WTC11 (cell line): Measurements from ENCODE around the gene B2M. TPM values are rescaled to one million over a fixed set of nuclear protein-coding genes. Genes with fewer than 3 reads are reported as not detected.
"Not testable (repeated sequence)": the region's sequence is repeated elsewhere in the genome, so short reads cannot be mapped to it uniquely, and the experiment has no call there.

Source experiments
- ATAC-seq: fragments of 200-7000 bp; cut with Tn5 transposase; 2 replicates; pipeline ENCODE4 v1.10.0; 2021; ENCODE audit warnings: mild to moderate bottlenecking, moderate library complexity
- CTCF ChIA-PET: fragments of 300-600 bp; sonication (Branson Sonifier 250); formaldehyde crosslinking; loops from one replicate; lab custom pipeline; 2021; ENCODE audit warnings: antibody characterized with exemption; lab: Charles Lee
- POLR2A ChIA-PET: fragments of 350-600 bp; sonication (Branson Sonifier 250); formaldehyde crosslinking; loops from one replicate; lab custom pipeline; 2021; ENCODE audit warnings: antibody characterized with exemption; lab: Charles Lee
- DNase-seq: peaks from one replicate; pipeline ENCODE4 v3.0.0; 2021; ENCODE audit warnings: low spot score
- H3K27ac Mint-ChIP-seq: 2 replicates; pipeline ENCODE4 v1.8.0; 2021; ENCODE audit warnings: mixed read lengths
- H3K27me3 Mint-ChIP-seq: 2 replicates; pipeline ENCODE4 v1.8.0; 2021; ENCODE audit warnings: low read depth, mild to moderate bottlenecking, moderate library complexity, mixed read lengths
- H3K36me3 Mint-ChIP-seq: 2 replicates; pipeline ENCODE4 v1.8.0; 2021; ENCODE audit warnings: mixed read lengths
- H3K4me1 Mint-ChIP-seq: 2 replicates; pipeline ENCODE4 v1.8.0; 2022; ENCODE audit warnings: mixed read lengths
- H3K4me3 Mint-ChIP-seq: 2 replicates; pipeline ENCODE4 v1.8.0; 2021; ENCODE audit warnings: mild to moderate bottlenecking, moderate library complexity, mixed read lengths
- H3K9me3 Mint-ChIP-seq: 2 replicates; pipeline ENCODE4 v1.8.0; 2021; ENCODE audit warnings: mixed read lengths
- ETV6 ChIP-seq: sonication (generic); formaldehyde crosslinking; IDR thresholded peaks from 2 replicates; pipeline ENCODE4 v1.8.1; 2022; ENCODE audit warnings: mild to moderate bottlenecking, missing genetic modification reagents
- GABPB1 ChIP-seq: sonication (generic); formaldehyde crosslinking; IDR thresholded peaks from 2 replicates; pipeline ENCODE4 v1.8.1; 2023; ENCODE audit warnings: mild to moderate bottlenecking, missing genetic modification reagents
- IRF2 ChIP-seq: sonication (generic); formaldehyde crosslinking; IDR thresholded peaks from 2 replicates; pipeline ENCODE4 v1.8.0; 2022; ENCODE audit warnings: low read depth, missing genetic modification reagents, borderline replicate concordance
- MYBL2 ChIP-seq: sonication (generic); formaldehyde crosslinking; IDR thresholded peaks from 2 replicates; pipeline ENCODE4 v1.8.1; 2023; ENCODE audit warnings: mild to moderate bottlenecking, moderate library complexity, missing genetic modification reagents
- RELA ChIP-seq: sonication (generic); formaldehyde crosslinking; IDR thresholded peaks from 2 replicates; pipeline ENCODE4 v1.8.1; 2022; ENCODE audit warnings: missing genetic modification reagents, mild to moderate bottlenecking, borderline replicate concordance
- RORB ChIP-seq: fragments of 250-450 bp; sonication (Bioruptor Pico); IDR thresholded peaks from 2 replicates; pipeline ENCODE4 v1.9.0; 2021; ENCODE audit warnings: mild to moderate bottlenecking
- SOX15 ChIP-seq: fragments of 250-450 bp; sonication (Bioruptor Pico); IDR thresholded peaks from 2 replicates; pipeline ENCODE4 v1.9.0; 2021; ENCODE audit warnings: mild to moderate bottlenecking
- TCF7 ChIP-seq: sonication (generic); formaldehyde crosslinking; IDR thresholded peaks from 2 replicates; pipeline ENCODE4 v1.8.0; 2022; ENCODE audit warnings: mild to moderate bottlenecking, low read depth, missing genetic modification reagents, moderate library complexity
- TEAD1 ChIP-seq: sonication (generic); formaldehyde crosslinking; IDR thresholded peaks from 2 replicates; pipeline ENCODE4 v1.8.0; 2022; ENCODE audit warnings: mild to moderate bottlenecking, missing genetic modification reagents
- ZBTB21 ChIP-seq: sonication (generic); formaldehyde crosslinking; IDR thresholded peaks from 2 replicates; pipeline ENCODE4 v1.8.1; 2023; ENCODE audit warnings: mild to moderate bottlenecking, missing genetic modification reagents, borderline replicate concordance
- ZNF219 ChIP-seq: sonication (generic); formaldehyde crosslinking; IDR thresholded peaks from 2 replicates; pipeline ENCODE4 v1.8.0; 2023; ENCODE audit warnings: missing genetic modification reagents, mild to moderate bottlenecking, borderline replicate concordance
- total RNA-seq: library from RNA; stranded (reverse); gene quantifications from 3 replicates; pipeline ENCODE4 v1.2.3, GENCODE V29; 2021
- TF ChIP-seq, protein P1 (sequence below): sonication (generic); formaldehyde crosslinking; IDR thresholded peaks from 2 replicates; pipeline ENCODE4 v1.8.1; 2022; ENCODE audit warnings: mild to moderate bottlenecking, missing genetic modification reagents, moderate library complexity, borderline replicate concordance
- TF ChIP-seq, protein P2 (sequence below): sonication (generic); formaldehyde crosslinking; IDR thresholded peaks from 2 replicates; pipeline ENCODE4 v1.8.1; 2023; ENCODE audit warnings: mild to moderate bottlenecking, missing genetic modification reagents
- TF ChIP-seq, protein P3 (sequence below): fragments of 250-450 bp; sonication (Bioruptor Pico); IDR thresholded peaks from 2 replicates; pipeline ENCODE4 v2.1.2; 2022; ENCODE audit warnings: mild to moderate bottlenecking, moderate library complexity
- TF ChIP-seq, protein P4 (sequence below): fragments of 250-450 bp; sonication (Bioruptor Pico); IDR thresholded peaks from 2 replicates; pipeline ENCODE4 v1.9.0; 2021; ENCODE audit warnings: mild to moderate bottlenecking
- TF ChIP-seq, protein P5 (sequence below): sonication (generic); formaldehyde crosslinking; IDR thresholded peaks from 2 replicates; pipeline ENCODE4 v1.8.1; 2022; ENCODE audit warnings: missing genetic modification reagents, borderline replicate concordance
- TF ChIP-seq, protein P6 (sequence below): sonication (generic); formaldehyde crosslinking; IDR thresholded peaks from 2 replicates; pipeline ENCODE4 v1.8.0; 2022; ENCODE audit warnings: mild to moderate bottlenecking, missing genetic modification reagents
- TF ChIP-seq, protein P7 (sequence below): sonication (generic); formaldehyde crosslinking; IDR thresholded peaks from 2 replicates; pipeline ENCODE4 v1.8.1; 2023; ENCODE audit warnings: mild to moderate bottlenecking, missing genetic modification reagents, moderate library complexity
- TF ChIP-seq, protein P8 (sequence below): fragments of 250-450 bp; sonication (Bioruptor Pico); IDR thresholded peaks from 2 replicates; pipeline ENCODE4 v1.9.0; 2021; ENCODE audit warnings: mild to moderate bottlenecking

Gene B2M
- total RNA-seq, 1 experiment from 2014 or later, result 88.2 TPM

DNA sequence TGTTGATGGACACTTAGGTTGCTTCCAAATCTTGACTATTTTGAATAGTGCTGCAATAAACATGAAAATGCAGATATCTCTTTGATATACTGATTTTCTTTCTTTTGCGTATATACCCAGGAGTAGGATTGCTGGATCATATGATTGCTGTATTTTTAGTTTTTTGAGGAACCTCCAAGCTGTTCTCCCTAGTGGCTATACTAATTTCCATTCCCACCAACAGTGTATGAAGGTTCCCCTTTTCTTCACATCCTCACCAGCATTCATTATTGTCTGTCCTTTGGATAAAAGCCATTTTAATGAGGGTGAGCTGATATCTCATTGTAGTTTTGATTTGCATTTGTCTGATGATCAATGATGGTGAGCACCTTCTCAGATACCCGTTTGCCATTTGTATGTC is 12.7 kb upstream of the B2M start (continued):
- TF ChIP-seq, protein P1, sequence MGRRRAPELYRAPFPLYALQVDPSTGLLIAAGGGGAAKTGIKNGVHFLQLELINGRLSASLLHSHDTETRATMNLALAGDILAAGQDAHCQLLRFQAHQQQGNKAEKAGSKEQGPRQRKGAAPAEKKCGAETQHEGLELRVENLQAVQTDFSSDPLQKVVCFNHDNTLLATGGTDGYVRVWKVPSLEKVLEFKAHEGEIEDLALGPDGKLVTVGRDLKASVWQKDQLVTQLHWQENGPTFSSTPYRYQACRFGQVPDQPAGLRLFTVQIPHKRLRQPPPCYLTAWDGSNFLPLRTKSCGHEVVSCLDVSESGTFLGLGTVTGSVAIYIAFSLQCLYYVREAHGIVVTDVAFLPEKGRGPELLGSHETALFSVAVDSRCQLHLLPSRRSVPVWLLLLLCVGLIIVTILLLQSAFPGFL (CRISPR knock-in tag), result no peak
- TF ChIP-seq RELA (CRISPR knock-in tag), result no peak
- TF ChIP-seq ZNF219 (CRISPR knock-in tag), result no peak
- TF ChIP-seq, protein P2, sequence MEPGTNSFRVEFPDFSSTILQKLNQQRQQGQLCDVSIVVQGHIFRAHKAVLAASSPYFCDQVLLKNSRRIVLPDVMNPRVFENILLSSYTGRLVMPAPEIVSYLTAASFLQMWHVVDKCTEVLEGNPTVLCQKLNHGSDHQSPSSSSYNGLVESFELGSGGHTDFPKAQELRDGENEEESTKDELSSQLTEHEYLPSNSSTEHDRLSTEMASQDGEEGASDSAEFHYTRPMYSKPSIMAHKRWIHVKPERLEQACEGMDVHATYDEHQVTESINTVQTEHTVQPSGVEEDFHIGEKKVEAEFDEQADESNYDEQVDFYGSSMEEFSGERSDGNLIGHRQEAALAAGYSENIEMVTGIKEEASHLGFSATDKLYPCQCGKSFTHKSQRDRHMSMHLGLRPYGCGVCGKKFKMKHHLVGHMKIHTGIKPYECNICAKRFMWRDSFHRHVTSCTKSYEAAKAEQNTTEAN, result no peak
- TF ChIP-seq, protein P3, sequence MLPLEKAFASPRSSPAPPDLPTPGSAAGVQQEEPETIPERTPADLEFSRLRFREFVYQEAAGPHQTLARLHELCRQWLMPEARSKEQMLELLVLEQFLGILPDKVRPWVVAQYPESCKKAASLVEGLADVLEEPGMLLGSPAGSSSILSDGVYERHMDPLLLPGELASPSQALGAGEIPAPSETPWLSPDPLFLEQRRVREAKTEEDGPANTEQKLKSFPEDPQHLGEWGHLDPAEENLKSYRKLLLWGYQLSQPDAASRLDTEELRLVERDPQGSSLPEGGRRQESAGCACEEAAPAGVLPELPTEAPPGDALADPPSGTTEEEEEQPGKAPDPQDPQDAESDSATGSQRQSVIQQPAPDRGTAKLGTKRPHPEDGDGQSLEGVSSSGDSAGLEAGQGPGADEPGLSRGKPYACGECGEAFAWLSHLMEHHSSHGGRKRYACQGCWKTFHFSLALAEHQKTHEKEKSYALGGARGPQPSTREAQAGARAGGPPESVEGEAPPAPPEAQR, result no peak

DNA sequence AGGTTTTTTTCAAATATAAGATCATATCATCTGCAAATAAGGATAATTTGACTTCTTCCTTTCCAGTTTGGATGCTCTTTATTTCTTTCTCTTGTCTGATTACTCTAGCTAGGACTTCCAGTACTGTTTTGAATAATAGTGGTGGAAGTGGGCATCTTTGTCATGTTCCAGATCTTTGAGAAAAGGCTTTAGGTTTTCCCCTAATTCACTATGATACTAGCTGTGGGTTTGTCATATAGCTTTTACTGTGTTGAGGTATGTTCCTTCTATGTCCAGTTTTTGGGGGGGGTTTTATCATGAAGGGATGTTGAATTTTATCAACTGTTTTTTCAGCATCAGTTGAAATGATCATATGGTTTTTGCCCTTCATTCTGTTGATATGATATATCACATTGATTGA is 10.6 kb upstream of the B2M start:
- ATAC-seq, H3K36me3 Mint-ChIP-seq, H3K4me3 Mint-ChIP-seq, CTCF ChIA-PET, H3K27ac Mint-ChIP-seq, DNase-seq, POLR2A ChIA-PET, H3K4me1 Mint-ChIP-seq: not testable (repeated sequence)
- Mint-ChIP-seq H3K27me3 (peaks cover 13% of the 10 kb centered on the region; the same call in 1 of the 2 replicates), H3K9me3 (peaks cover 45% of the 10 kb centered on the region)

DNA sequence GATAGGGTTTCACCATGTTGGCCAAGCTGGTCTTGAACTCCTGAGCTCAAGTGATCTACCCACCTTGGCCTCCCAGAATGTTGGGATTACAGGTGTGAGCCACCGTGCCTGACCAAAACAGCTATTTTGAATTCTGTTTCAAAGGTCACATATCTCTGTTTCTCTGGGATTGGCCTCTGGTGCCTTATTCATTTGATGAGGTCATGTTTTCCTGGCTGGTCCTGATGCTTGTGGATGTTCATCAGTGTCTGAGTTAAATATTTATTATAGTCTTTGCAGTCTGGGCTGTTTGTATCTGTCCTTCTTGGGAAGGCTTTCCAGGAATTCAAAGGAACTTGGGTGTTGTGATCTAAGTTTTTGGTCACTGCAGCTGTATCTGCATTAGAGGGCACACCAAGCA is 5.3 kb upstream of the B2M start:
- ATAC-seq, result no peak
- H3K27ac Mint-ChIP-seq, result no peak overlapping the region
- CTCF ChIA-PET, result no interaction called here

DNA sequence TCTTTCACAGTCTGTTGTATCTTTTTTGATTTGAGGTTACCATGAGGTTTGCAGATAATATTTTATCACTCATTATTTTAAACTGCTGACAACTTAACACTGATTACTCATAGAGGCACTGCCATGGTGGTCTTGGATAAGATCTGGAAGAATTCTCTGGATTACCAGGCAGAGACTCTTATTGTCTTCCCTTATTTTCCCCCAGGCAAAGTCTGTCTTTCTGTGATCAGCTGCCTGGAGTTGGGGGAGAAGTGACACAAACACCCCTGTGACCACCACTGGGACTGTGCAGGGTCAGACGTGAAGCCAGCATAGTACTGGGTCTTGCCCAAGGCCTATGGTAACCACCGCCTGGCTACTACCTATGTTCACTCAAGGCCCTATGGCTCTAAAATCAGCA is 4.9 kb upstream of the B2M start:
- no peak overlapping the region for H3K27ac Mint-ChIP-seq
- DNase-seq, result no peak
- H3K4me3 Mint-ChIP-seq, result no peak overlapping the region
- peaks cover 31% of the 10 kb centered on the region for H3K9me3 Mint-ChIP-seq
- ATAC-seq, result no peak
- POLR2A ChIA-PET, result no interaction called here
- H3K36me3 Mint-ChIP-seq, result peaks cover 3% of the 10 kb centered on the region; the same call in 1 of the 2 replicates
- H3K27me3 Mint-ChIP-seq, result peaks cover 2% of the 10 kb centered on the region; the same call in 1 of the 2 replicates
- H3K4me1 Mint-ChIP-seq, result no peaks in the 10 kb centered on the region
- CTCF ChIA-PET, result no interaction called here
- TF ChIP-seq, protein P4, sequence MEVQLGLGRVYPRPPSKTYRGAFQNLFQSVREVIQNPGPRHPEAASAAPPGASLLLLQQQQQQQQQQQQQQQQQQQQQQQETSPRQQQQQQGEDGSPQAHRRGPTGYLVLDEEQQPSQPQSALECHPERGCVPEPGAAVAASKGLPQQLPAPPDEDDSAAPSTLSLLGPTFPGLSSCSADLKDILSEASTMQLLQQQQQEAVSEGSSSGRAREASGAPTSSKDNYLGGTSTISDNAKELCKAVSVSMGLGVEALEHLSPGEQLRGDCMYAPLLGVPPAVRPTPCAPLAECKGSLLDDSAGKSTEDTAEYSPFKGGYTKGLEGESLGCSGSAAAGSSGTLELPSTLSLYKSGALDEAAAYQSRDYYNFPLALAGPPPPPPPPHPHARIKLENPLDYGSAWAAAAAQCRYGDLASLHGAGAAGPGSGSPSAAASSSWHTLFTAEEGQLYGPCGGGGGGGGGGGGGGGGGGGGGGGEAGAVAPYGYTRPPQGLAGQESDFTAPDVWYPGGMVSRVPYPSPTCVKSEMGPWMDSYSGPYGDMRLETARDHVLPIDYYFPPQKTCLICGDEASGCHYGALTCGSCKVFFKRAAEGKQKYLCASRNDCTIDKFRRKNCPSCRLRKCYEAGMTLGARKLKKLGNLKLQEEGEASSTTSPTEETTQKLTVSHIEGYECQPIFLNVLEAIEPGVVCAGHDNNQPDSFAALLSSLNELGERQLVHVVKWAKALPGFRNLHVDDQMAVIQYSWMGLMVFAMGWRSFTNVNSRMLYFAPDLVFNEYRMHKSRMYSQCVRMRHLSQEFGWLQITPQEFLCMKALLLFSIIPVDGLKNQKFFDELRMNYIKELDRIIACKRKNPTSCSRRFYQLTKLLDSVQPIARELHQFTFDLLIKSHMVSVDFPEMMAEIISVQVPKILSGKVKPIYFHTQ (CRISPR knock-in tag), result no peak
- TF ChIP-seq ZBTB21 (no peak), SOX15 (CRISPR knock-in tag) (no peak), GABPB1 (CRISPR knock-in tag) (no peak), MYBL2 (CRISPR knock-in tag) (no peak), RORB (CRISPR knock-in tag) (no peak), IRF2 (no peak), TEAD1 (CRISPR knock-in tag) (no peak)
- TF ChIP-seq, protein P2, result no peak
- TF ChIP-seq, protein P5, sequence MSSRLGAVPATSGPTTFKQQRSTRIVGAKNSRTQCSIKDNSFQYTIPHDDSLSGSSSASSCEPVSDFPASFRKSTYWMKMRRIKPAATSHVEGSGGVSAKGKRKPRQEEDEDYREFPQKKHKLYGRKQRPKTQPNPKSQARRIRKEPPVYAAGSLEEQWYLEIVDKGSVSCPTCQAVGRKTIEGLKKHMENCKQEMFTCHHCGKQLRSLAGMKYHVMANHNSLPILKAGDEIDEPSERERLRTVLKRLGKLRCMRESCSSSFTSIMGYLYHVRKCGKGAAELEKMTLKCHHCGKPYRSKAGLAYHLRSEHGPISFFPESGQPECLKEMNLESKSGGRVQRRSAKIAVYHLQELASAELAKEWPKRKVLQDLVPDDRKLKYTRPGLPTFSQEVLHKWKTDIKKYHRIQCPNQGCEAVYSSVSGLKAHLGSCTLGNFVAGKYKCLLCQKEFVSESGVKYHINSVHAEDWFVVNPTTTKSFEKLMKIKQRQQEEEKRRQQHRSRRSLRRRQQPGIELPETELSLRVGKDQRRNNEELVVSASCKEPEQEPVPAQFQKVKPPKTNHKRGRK (CRISPR knock-in tag), result no peak
- TF ChIP-seq, protein P6, sequence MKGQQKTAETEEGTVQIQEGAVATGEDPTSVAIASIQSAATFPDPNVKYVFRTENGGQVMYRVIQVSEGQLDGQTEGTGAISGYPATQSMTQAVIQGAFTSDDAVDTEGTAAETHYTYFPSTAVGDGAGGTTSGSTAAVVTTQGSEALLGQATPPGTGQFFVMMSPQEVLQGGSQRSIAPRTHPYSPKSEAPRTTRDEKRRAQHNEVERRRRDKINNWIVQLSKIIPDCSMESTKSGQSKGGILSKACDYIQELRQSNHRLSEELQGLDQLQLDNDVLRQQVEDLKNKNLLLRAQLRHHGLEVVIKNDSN (CRISPR knock-in tag), result no peak
- TF ChIP-seq, protein P7, sequence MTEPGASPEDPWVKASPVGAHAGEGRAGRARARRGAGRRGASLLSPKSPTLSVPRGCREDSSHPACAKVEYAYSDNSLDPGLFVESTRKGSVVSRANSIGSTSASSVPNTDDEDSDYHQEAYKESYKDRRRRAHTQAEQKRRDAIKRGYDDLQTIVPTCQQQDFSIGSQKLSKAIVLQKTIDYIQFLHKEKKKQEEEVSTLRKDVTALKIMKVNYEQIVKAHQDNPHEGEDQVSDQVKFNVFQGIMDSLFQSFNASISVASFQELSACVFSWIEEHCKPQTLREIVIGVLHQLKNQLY (CRISPR knock-in tag), result no peak
- TF ChIP-seq, protein P8, sequence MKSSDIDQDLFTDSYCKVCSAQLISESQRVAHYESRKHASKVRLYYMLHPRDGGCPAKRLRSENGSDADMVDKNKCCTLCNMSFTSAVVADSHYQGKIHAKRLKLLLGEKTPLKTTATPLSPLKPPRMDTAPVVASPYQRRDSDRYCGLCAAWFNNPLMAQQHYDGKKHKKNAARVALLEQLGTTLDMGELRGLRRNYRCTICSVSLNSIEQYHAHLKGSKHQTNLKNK (CRISPR knock-in tag), result no peak

More for the DNA sequence above, 5.3 kb upstream of the B2M start:
- Mint-ChIP-seq H3K4me1 (no peaks in the 10 kb centered on the region), H3K4me3 (no peak overlapping the region), H3K36me3 (peaks cover 3% of the 10 kb centered on the region; the same call in 1 of the 2 replicates), H3K27me3 (peaks cover 6% of the 10 kb centered on the region; the same call in 1 of the 2 replicates), H3K9me3 (peaks cover 32% of the 10 kb centered on the region)
- no peak for DNase-seq
- TF ChIP-seq ETV6 (no peak), TCF7 (CRISPR knock-in tag) (no peak)
- POLR2A ChIA-PET, result no interaction called here
